CD14-positive monocyte (primary cell): ENCODE measurements around the gene GTF3C5. TPM values are rescaled to one million over a fixed set of nuclear protein-coding genes. Genes with fewer than 3 reads are reported as not detected.

Source experiments
- DNase-seq, 3 donors: peaks; one replicate each; pipeline ENCODE4 v3.0.0-alpha.2; 2011 to 2022
- H2AFZ ChIP-seq: 2 replicates; pipeline ENCODE4 v1.6.0; 2012; ENCODE audit warnings: mild to moderate bottlenecking, low read depth, low read length, inconsistent platforms; ENCODE audit not compliant: insufficient read depth, poor library complexity, severe bottlenecking
- H3K27ac ChIP-seq, 2 donors: 1 replicate in 1 of 2; 2 replicates in 1 of 2; pipeline ENCODE4 v1.5.1; 2012 to 2013; ENCODE audit warnings: low read length in 2 of 2, control low read depth in 1 of 2, inconsistent platforms in 1 of 2, low read depth in 1 of 2, mild to moderate bottlenecking in 1 of 2
- H3K27me3 ChIP-seq, 2 donors: one replicate each; pipeline versions ENCODE4 v1.6.0 to v1.6.1; 2011 to 2013; ENCODE audit warnings: low read length in 2 of 2; ENCODE audit not compliant: control insufficient read depth in 2 of 2, insufficient read depth in 2 of 2
- H3K36me3 ChIP-seq, 2 donors: replicated peaks in 1 of 2; 1 replicate in 1 of 2; 2 replicates in 1 of 2; pipeline versions ENCODE4 v1.5.1 to v1.6.1; 2012 to 2013; ENCODE audit warnings: low read length in 2 of 2, control low read depth in 1 of 2, inconsistent platforms in 1 of 2, mild to moderate bottlenecking in 1 of 2; ENCODE audit not compliant: insufficient read depth in 2 of 2, control insufficient read depth in 1 of 2
- H3K4me1 ChIP-seq, 2 donors: 1 replicate in 1 of 2; 2 replicates in 1 of 2; pipeline versions ENCODE4 v1.5.1 to v1.6.1; 2012 to 2013; ENCODE audit warnings: low read length in 2 of 2, control low read depth in 1 of 2, inconsistent platforms in 1 of 2, mild to moderate bottlenecking in 1 of 2, moderate library complexity in 1 of 2; ENCODE audit not compliant: insufficient read depth in 2 of 2, control insufficient read depth in 1 of 2
- H3K4me2 ChIP-seq: replicated peaks from 2 replicates; pipeline ENCODE3; 2012; ENCODE audit warnings: low read length, moderate library complexity, mild to moderate bottlenecking; ENCODE audit not compliant: poor library complexity, severe bottlenecking; ENCODE audit errors: extremely low read depth
- H3K4me3 ChIP-seq, 3 experiments: fragments of 200-600 bp in 1 of 3; sonication (generic) in 1 of 3; replicated peaks in 1 of 3; 1 replicate in 2 of 3; 2 replicates in 1 of 3; pipeline ENCODE4 v1.5.1; 2011 to 2013; ENCODE audit warnings: low read length in 3 of 3, mild to moderate bottlenecking in 3 of 3, control low read depth in 2 of 3, low read depth in 2 of 3, inconsistent platforms in 1 of 3, moderate library complexity in 1 of 3
- H3K79me2 ChIP-seq: 2 replicates; pipeline ENCODE4 v1.6.0; 2012; ENCODE audit warnings: mild to moderate bottlenecking, control low read depth, inconsistent platforms, low read length, moderate library complexity; ENCODE audit not compliant: insufficient read depth
- H3K9ac ChIP-seq: 2 replicates; pipeline ENCODE4 v1.6.0; 2017; ENCODE audit warnings: low read length, mild to moderate bottlenecking; ENCODE audit not compliant: insufficient read depth, poor library complexity, severe bottlenecking
- H3K9me3 ChIP-seq, 2 donors: replicated peaks in 1 of 2; 1 replicate in 1 of 2; 2 replicates in 1 of 2; pipeline versions ENCODE4 v1.5.1 to v1.6.1; 2012 to 2013; ENCODE audit warnings: low read length in 2 of 2, control low read depth in 1 of 2; ENCODE audit not compliant: control insufficient read depth in 1 of 2, insufficient read depth in 1 of 2
- H4K20me1 ChIP-seq: 2 replicates; pipeline ENCODE4 v1.6.0; 2012; ENCODE audit warnings: mild to moderate bottlenecking, low read length, control low read depth, moderate library complexity; ENCODE audit not compliant: insufficient read depth
- H3K27ac Mint-ChIP-seq, 7 donors: one replicate each; pipeline ENCODE4 v1.8.0; 2020; ENCODE audit warnings: mild to moderate bottlenecking in 7 of 7, mixed read lengths in 7 of 7, moderate library complexity in 6 of 7, inconsistent platforms in 2 of 7
- H3K27me3 Mint-ChIP-seq, 3 donors: one replicate each; pipeline ENCODE4 v1.8.0; 2021 to 2022; ENCODE audit warnings: low read depth in 3 of 3, mild to moderate bottlenecking in 3 of 3, mixed read lengths in 3 of 3, moderate library complexity in 3 of 3, inconsistent platforms in 1 of 3
- H3K36me3 Mint-ChIP-seq, 2 donors: one replicate each; pipeline ENCODE4 v1.8.0; 2020; ENCODE audit warnings: mixed read lengths in 2 of 2, inconsistent platforms in 1 of 2, mild to moderate bottlenecking in 1 of 2
- H3K4me1 Mint-ChIP-seq: one replicate; pipeline ENCODE4 v1.8.0; 2020; ENCODE audit warnings: mild to moderate bottlenecking, mixed read lengths
- H3K4me3 Mint-ChIP-seq, 2 donors: one replicate each; pipeline ENCODE4 v1.8.0; 2020; ENCODE audit warnings: mild to moderate bottlenecking in 2 of 2, mixed read lengths in 2 of 2, moderate library complexity in 1 of 2
- H3K9me3 Mint-ChIP-seq, 7 donors: one replicate each; pipeline ENCODE4 v1.8.0; 2020 to 2022; ENCODE audit warnings: mixed read lengths in 7 of 7, mild to moderate bottlenecking in 6 of 7, moderate library complexity in 6 of 7, inconsistent platforms in 2 of 7
- WGBS: methylation state at CpG from one replicate; pipeline ENCODE4 v1.1.5; 2013; ENCODE audit warnings: missing lambda C conversion rate; ENCODE audit not compliant: insufficient coverage; 5-methylcytosine and 5-hydroxymethylcytosine counted together
- intact Hi-C, 2 donors: fragments of 100-400 bp; cut with micrococcal nuclease; formaldehyde crosslinking; loops; one replicate each; pipeline versions ENCODE4 v1.15.0 to v1.15.1; 2023
- polyA plus RNA-seq, 3 donors: library from polyadenylated mRNA; depleted of rRNA in 1 of 3; unstranded in 2 of 3; stranded (reverse) in 1 of 3; fragments of 300-500 nt in 2 of 3; fragments of >200 nt in 1 of 3; fragmentation: Illumina TruSeq in 2 of 3; gene quantifications; 1 replicate in 2 of 3; 2 replicates in 1 of 3; pipeline ENCODE4 v1.2.3, GENCODE V29; 2012 to 2021
- TF ChIP-seq, protein P1 (sequence below): fragments of 200-600 bp; IDR thresholded peaks from one replicate; pipeline ENCODE4 v1.8.0; 2022; ENCODE audit warnings: antibody characterized with exemption, mild to moderate bottlenecking

GTF3C5 gene
- polyA plus RNA-seq, 3 donors, result 21.3 to 75.6 (median 24.4) TPM

DNA sequence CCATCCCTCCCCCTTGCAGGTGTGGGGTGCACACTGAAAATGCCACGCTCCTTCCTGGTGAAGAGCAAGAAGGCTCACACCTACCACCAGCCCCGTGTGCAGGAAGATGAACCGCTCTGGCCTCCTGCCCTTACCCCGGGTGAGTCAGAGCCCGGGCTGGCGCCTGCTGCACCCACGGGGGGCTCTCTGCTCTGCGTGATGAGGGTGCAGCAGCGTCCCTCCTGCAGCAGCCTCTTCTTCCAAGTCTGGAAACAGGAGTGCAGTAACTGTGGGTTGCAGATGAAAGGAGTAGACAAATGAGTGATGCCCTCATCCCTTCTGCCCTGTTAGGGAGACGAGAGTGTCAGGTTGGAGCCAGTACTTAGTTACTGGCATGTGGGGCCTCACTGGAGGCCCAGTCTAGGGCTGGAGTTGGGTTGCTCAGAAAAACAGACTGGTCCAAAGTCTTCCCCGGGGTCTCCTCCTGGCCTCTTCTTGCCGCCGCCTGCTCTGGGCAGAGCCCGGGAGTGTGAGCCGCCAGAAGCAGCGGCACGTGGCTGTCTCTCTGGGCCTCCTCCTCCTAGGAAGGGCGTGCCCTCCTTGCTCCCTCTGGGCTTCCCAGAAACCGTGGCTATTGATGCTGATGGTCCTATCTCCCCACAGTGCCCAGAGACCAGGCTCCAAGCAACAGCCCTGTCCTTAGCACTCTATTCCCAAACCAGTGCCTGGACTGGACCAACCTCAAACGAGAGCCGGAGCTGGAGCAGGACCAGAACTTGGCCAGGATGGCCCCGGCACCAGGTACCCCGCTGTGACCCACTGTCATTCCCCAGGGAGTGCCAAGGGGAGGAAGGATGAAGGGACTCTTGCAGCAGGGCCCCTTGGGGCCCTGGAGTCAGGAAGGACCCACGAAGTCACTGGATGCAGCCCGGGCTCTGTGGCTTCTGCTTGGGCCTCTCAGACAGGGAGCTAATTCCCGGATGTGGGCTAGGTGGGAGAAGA is 43.9 kb upstream of the GTF3C5 start:
- Mint-ChIP-seq H3K27ac (peak overlapping the region in 2 of 7 donors; percentile 40 to 61), H3K36me3 (no peaks in the 10 kb centered on the region), H3K27me3 (peaks cover 8 to 54% (median 17%) of the 10 kb centered on the region in 3 donors), H3K9me3 (peaks cover 0 to 2% (median under 1%) of the 10 kb centered on the region in 7 donors), H3K4me1 (peaks cover 15% of the 10 kb centered on the region), H3K4me3 (no peak overlapping the region)
- Histone ChIP-seq H3K4me1 (peaks cover 9 to 10% of the 10 kb centered on the region in 2 donors), H3K79me2 (no peaks in the 10 kb centered on the region), H4K20me1 (no peaks in the 10 kb centered on the region), H2AFZ (no peak overlapping the region), H3K4me2 (no peak overlapping the region), H3K4me3 (no peak overlapping the region), H3K9me3 (no peaks in the 10 kb centered on the region), H3K36me3 (no peaks in the 10 kb centered on the region), H3K9ac (no peak overlapping the region), H3K27me3 (peaks cover 0 to 6% of the 10 kb centered on the region in 2 donors), H3K27ac (no peak overlapping the region)
- intact Hi-C loops, result no loop called here
- DNase-seq, result no peak
- WGBS, result 52% methylated on average over 23 of the region's 26 CpGs
- TF ChIP-seq, protein P1, sequence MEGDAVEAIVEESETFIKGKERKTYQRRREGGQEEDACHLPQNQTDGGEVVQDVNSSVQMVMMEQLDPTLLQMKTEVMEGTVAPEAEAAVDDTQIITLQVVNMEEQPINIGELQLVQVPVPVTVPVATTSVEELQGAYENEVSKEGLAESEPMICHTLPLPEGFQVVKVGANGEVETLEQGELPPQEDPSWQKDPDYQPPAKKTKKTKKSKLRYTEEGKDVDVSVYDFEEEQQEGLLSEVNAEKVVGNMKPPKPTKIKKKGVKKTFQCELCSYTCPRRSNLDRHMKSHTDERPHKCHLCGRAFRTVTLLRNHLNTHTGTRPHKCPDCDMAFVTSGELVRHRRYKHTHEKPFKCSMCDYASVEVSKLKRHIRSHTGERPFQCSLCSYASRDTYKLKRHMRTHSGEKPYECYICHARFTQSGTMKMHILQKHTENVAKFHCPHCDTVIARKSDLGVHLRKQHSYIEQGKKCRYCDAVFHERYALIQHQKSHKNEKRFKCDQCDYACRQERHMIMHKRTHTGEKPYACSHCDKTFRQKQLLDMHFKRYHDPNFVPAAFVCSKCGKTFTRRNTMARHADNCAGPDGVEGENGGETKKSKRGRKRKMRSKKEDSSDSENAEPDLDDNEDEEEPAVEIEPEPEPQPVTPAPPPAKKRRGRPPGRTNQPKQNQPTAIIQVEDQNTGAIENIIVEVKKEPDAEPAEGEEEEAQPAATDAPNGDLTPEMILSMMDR, result no peak

DNA sequence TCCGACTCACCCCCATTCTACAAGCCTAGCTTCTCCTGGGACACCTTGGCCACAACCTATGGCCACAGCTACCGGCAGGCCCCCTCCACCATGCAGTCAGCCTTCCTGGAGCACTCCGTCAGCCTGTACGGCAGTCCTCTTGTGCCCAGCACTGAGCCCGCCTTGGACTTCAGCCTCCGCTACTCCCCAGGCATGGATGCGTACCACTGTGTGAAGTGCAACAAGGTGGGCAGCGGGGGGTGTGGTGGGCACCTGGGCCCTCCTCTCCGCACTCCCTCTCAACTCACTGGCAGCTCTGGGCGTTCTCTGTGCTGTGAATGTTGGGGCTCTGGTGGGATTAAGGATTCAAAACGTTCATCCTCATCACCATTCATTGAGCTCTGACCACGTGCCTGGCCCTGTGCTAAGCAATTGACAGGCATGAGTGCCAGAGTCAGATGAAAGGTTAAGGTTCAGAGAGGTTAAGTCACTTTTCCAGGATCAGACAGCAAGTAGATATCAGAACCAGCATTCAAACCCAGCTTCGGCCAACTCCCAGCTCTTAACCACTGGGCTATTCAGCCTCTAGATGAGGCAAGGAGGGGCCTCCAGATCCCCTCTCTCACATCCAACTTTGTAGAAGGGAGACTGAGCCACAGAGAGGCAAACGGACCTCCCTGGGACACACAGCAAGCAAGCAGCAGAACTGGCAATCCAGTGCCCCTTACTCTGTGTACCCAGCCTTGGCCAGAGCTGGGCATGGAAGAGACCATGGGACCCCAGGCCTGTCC is 42.4 kb upstream of the GTF3C5 start:
- H3K27ac Mint-ChIP-seq, result peak overlapping the region in 1 of 7 donors; percentile 40
- H3K4me1 Mint-ChIP-seq, result peaks cover 7% of the 10 kb centered on the region
- 94% methylated on average over 5 of the region's 14 CpGs for WGBS
- peaks cover 8 to 52% (median 9%) of the 10 kb centered on the region in 3 donors for H3K27me3 Mint-ChIP-seq
- no peaks in the 10 kb centered on the region for H3K36me3 Mint-ChIP-seq
- Histone ChIP-seq H4K20me1 (no peaks in the 10 kb centered on the region), H3K4me3 (no peak overlapping the region), H3K9me3 (no peaks in the 10 kb centered on the region), H3K27me3 (peaks cover 0 to 6% of the 10 kb centered on the region in 2 donors), H3K27ac (no peak overlapping the region), H3K79me2 (no peaks in the 10 kb centered on the region), H3K4me2 (no peak overlapping the region), H2AFZ (no peak overlapping the region), H3K4me1 (no peaks in the 10 kb centered on the region), H3K36me3 (no peaks in the 10 kb centered on the region), H3K9ac (no peak overlapping the region)
- DNase-seq, result no peak
- H3K9me3 Mint-ChIP-seq, result peaks cover 0 to 2% (median 0%) of the 10 kb centered on the region in 7 donors
- no peak overlapping the region for H3K4me3 Mint-ChIP-seq
- TF ChIP-seq, protein P1, result no peak
- intact Hi-C loops, result no loop called here
